Measurements from ENCODE around the gene OR6X1. TPM values are rescaled to one million over a fixed set of nuclear protein-coding genes. Genes with fewer than 3 reads are reported as not detected.

OR6X1 gene
- total RNA-seq, 1 experiment from 2014 or later, result not detected

DNA sequence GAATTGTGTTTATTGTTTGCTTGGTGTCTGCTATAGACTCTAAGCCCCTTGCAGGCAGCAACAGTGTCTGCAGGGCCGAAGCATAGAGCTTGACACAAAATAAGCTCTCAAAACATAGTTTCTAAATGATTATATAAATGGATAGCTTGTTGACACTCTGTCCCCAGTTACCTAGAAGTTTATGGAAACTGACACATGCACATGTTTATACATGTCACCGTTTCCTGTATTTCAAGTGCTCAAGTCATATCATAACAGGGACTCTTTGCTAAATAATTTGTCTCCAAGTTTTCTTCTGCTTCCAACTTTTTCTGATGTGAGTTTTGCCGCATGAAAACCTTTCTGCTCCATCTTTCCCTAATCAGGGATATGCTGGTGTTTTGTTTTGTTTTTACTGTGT lies 3.7 kb upstream of the OR6X1 start:
- in situ Hi-C loops (cut with HindIII; ENCODE audit: low pct_unique_long_range_greater_than_20kb, low sequenced_read_pairs), result no loop called here
- no peak overlapping the region for H3K4me3 ChIP-seq (ENCODE audit: low read depth in 2 of 2, low read length in 2 of 2)
- ATAC-seq (no peak), DNase-seq (ENCODE audit: low read depth, low spot score) (no peak)
- peaks cover 7% of the 10 kb centered on the region for H3K27me3 ChIP-seq (ENCODE audit: control insufficient read depth, insufficient read depth, low read length)
- H3K27ac ChIP-seq (ENCODE audit: low read length), result no peak overlapping the region
- no TSS peak for BruUV-seq (replicated peaks)
- H3K4me1 ChIP-seq (ENCODE audit: control insufficient read depth, insufficient read depth, low read length), result no peaks in the 10 kb centered on the region
- intact Hi-C loops (cut with micrococcal nuclease; ENCODE audit: unreplicated experiment), result no loop called here
- no peaks in the 10 kb centered on the region for H3K9me3 ChIP-seq (ENCODE audit: control insufficient read depth, insufficient read depth, low read depth, low read length)
- ChIA-PET POLR2A (no interaction called here), CTCF (no interaction called here)
- TF ChIP-seq SIN3A (IDR thresholded peaks at IDR 0.05; ENCODE audit: borderline replicate concordance, insufficient read depth, low read depth, low read length), result no peak
- H3K36me3 ChIP-seq (ENCODE audit: control insufficient read depth, insufficient read depth, low read length), result no peaks in the 10 kb centered on the region

GRCh38 chr11:123755813-123756212 lies 1.5 kb upstream of the OR6X1 start:
- H3K4me3 ChIP-seq (ENCODE audit: low read depth in 2 of 2, low read length in 2 of 2), result no peak overlapping the region
- H3K27me3 ChIP-seq (ENCODE audit: control insufficient read depth, insufficient read depth, low read length), result peaks cover 7% of the 10 kb centered on the region
- in situ Hi-C loops (cut with HindIII; ENCODE audit: low pct_unique_long_range_greater_than_20kb, low sequenced_read_pairs) (no loop called here), intact Hi-C loops (cut with micrococcal nuclease; ENCODE audit: unreplicated experiment) (no loop called here)
- H3K36me3 ChIP-seq (ENCODE audit: control insufficient read depth, insufficient read depth, low read length), result no peaks in the 10 kb centered on the region
- no peak overlapping the region for H3K27ac ChIP-seq (ENCODE audit: low read length)
- POLR2A ChIA-PET, result no interaction called here
- H3K4me1 ChIP-seq (ENCODE audit: control insufficient read depth, insufficient read depth, low read length), result no peaks in the 10 kb centered on the region
- CTCF ChIA-PET, result no interaction called here
- H3K9me3 ChIP-seq (ENCODE audit: control insufficient read depth, insufficient read depth, low read depth, low read length), result no peaks in the 10 kb centered on the region
- ATAC-seq (no peak), DNase-seq (ENCODE audit: low read depth, low spot score) (no peak)
- no peak for TF ChIP-seq SIN3A (IDR thresholded peaks at IDR 0.05; ENCODE audit: borderline replicate concordance, insufficient read depth, low read depth, low read length)
- no peak for TF ChIP-seq TCF7L2 (IDR thresholded peaks at IDR 0.05; ENCODE audit: low read depth, low read length)
- TF ChIP-seq, protein P1, sequence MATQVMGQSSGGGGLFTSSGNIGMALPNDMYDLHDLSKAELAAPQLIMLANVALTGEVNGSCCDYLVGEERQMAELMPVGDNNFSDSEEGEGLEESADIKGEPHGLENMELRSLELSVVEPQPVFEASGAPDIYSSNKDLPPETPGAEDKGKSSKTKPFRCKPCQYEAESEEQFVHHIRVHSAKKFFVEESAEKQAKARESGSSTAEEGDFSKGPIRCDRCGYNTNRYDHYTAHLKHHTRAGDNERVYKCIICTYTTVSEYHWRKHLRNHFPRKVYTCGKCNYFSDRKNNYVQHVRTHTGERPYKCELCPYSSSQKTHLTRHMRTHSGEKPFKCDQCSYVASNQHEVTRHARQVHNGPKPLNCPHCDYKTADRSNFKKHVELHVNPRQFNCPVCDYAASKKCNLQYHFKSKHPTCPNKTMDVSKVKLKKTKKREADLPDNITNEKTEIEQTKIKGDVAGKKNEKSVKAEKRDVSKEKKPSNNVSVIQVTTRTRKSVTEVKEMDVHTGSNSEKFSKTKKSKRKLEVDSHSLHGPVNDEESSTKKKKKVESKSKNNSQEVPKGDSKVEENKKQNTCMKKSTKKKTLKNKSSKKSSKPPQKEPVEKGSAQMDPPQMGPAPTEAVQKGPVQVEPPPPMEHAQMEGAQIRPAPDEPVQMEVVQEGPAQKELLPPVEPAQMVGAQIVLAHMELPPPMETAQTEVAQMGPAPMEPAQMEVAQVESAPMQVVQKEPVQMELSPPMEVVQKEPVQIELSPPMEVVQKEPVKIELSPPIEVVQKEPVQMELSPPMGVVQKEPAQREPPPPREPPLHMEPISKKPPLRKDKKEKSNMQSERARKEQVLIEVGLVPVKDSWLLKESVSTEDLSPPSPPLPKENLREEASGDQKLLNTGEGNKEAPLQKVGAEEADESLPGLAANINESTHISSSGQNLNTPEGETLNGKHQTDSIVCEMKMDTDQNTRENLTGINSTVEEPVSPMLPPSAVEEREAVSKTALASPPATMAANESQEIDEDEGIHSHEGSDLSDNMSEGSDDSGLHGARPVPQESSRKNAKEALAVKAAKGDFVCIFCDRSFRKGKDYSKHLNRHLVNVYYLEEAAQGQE (IDR thresholded peaks at IDR 0.05; ENCODE audit: insufficient read depth in 1 of 2, low read depth in 2 of 2, low read length in 1 of 2), result no peak
- TF ChIP-seq, protein P2, sequence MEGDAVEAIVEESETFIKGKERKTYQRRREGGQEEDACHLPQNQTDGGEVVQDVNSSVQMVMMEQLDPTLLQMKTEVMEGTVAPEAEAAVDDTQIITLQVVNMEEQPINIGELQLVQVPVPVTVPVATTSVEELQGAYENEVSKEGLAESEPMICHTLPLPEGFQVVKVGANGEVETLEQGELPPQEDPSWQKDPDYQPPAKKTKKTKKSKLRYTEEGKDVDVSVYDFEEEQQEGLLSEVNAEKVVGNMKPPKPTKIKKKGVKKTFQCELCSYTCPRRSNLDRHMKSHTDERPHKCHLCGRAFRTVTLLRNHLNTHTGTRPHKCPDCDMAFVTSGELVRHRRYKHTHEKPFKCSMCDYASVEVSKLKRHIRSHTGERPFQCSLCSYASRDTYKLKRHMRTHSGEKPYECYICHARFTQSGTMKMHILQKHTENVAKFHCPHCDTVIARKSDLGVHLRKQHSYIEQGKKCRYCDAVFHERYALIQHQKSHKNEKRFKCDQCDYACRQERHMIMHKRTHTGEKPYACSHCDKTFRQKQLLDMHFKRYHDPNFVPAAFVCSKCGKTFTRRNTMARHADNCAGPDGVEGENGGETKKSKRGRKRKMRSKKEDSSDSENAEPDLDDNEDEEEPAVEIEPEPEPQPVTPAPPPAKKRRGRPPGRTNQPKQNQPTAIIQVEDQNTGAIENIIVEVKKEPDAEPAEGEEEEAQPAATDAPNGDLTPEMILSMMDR (IDR thresholded peaks at IDR 0.05), result no peak
- TF ChIP-seq POLR2AphosphoS5 (IDR thresholded peaks at IDR 0.05; ENCODE audit: low read depth, low read length), result no peak
- BruUV-seq (replicated peaks), result no TSS peak

DNA sequence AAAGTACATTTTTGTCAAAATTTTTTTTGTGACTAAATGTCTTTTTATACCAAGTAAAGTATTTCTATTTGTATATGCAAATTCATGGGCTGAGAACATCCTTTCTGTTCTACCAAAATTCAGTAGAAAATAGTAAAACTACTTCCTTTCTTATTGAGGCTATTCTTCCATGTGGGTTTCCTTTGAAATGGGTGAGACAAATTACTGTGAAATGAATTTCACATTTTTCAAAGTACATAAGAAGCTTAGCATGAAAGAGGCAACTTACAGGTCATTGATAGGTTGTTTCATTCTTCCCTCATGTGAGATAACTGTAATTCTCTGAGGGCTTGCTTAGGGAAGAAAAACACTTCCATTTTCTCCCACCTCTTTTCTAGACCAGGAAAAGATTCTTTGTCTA lies 1.0 kb upstream of the OR6X1 start:
- Histone ChIP-seq H3K27me3 (ENCODE audit: control insufficient read depth, insufficient read depth, low read length) (peaks cover 7% of the 10 kb centered on the region), H3K4me3 (ENCODE audit: low read depth in 2 of 2, low read length in 2 of 2) (no peak overlapping the region), H3K36me3 (ENCODE audit: control insufficient read depth, insufficient read depth, low read length) (no peaks in the 10 kb centered on the region), H3K27ac (ENCODE audit: low read length) (no peak overlapping the region), H3K9me3 (ENCODE audit: control insufficient read depth, insufficient read depth, low read depth, low read length) (no peaks in the 10 kb centered on the region), H3K4me1 (ENCODE audit: control insufficient read depth, insufficient read depth, low read length) (no peaks in the 10 kb centered on the region)
- ChIA-PET POLR2A (no interaction called here), CTCF (no interaction called here)
- in situ Hi-C loops (cut with HindIII; ENCODE audit: low pct_unique_long_range_greater_than_20kb, low sequenced_read_pairs), result no loop called here
- BruUV-seq (replicated peaks), result no TSS peak
- intact Hi-C loops (cut with micrococcal nuclease; ENCODE audit: unreplicated experiment), result no loop called here
- no peak for ATAC-seq
- TF ChIP-seq, protein P1 (IDR thresholded peaks at IDR 0.05; ENCODE audit: insufficient read depth in 1 of 2, low read depth in 2 of 2, low read length in 1 of 2), result no peak
- TF ChIP-seq TCF7L2 (IDR thresholded peaks at IDR 0.05; ENCODE audit: low read depth, low read length), result no peak
- TF ChIP-seq SIN3A (IDR thresholded peaks at IDR 0.05; ENCODE audit: borderline replicate concordance, insufficient read depth, low read depth, low read length), result no peak
- TF ChIP-seq POLR2AphosphoS5 (IDR thresholded peaks at IDR 0.05; ENCODE audit: low read depth, low read length), result no peak
- TF ChIP-seq, protein P2 (IDR thresholded peaks at IDR 0.05), result no peak
- no peak for DNase-seq (ENCODE audit: low read depth, low spot score)

Measured in Panc1 (cell line).